Activated gamma-delta T cell treated with Interleukin-2 at 50 U/mL for 16 hours (primary cell): ENCODE results near the gene AHNAK2.
"Not testable (repeated sequence)": the region's sequence is repeated elsewhere in the genome, so short reads cannot be mapped to it uniquely, and the experiment has no call there.

Experiments
- DNase-seq: peaks from one replicate; pipeline ENCODE4 v3.0.0-alpha.2; 2020

AHNAK2 gene

DNA sequence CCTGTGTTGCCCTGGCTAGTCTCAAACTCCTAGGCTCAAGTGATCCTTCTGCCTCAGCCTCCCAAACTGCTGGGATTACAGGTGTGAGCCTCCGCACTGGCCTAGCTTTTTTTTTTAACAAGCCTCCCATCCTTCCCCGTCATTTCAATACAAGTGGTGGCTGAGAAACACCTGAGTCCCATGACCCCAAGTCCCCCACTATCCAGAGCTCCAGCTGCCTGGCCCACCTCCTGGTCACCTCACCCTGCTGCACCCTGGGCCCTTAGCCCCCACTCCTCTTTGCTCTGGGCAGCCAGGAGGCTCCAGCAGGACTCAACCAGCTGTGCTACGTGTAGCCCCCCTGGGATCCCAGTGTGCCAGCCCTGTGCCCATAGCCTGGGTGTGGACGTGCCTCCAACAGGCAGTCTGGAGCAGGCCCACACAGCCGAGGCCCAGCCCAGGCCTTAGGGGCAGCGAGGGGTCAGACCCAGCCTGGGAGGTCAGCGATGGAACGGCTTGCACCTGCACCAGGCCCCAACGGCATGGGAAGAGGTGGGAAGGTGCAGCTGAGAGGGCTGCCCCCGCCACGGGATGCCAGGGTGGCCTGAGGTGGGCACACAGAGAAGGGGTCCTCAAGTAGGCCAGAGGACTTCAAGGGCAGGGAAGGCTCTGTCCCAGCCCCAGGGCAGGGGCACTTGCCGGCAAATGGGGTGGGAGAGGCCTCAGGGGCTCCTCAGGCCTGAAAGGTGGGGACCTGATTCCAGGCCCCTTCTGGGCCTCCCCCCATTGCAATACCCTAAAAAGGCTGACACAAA is 6.5 kb downstream of the AHNAK2 start:
- DNase-seq = no peak

GRCh38 chr14:104970231-104971068 is 7.7 kb downstream of the AHNAK2 start:
- no peak for DNase-seq

GRCh38 chr14:104969741-104970230 is 8.4 kb downstream of the AHNAK2 start:
- DNase-seq = no peak

DNA sequence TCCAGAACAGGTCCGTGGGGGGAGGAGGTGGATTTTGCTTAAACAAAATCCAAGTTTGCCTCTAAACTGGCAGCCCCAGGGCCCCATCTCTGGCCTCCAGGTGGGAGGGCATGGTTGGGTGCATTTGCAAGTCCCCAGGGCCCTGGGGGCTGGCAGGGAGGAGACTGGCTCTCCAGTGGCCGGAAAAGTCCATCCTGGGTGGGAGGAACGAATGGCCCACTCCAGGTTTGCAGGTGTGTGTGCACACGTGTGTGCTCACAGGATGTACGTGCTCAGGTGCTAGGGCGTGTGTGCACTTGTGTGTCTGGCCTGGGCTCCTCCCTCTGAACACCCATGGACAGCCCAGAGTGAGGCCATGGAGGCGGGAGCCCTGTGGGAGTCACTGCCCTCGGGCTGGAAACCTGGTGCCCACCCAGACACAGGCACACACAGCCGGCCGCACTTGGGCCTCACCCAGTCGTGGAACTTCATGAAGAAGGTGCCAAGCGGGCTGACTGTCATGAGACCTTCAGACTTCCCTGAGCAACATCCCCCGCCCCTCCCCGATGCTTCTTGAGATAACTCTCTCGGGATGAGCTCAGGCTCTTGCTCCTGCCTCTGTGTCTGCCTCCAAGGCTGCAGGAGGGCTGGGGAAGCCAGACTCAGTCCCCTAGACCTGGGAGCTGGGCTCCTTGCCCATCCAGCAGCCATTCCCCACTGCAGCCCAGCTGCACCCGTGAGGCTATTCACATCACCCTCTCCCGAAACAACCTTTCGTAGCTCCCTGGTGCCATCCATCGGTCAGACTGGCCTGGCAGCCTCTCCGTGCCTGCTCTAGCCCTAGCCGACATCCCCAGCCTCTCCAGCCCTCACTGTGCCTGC is 9.4 kb downstream of the AHNAK2 start:
- no peak for DNase-seq

GRCh38 chr14:104968153-104968527 is 10.0 kb downstream of the AHNAK2 start:
- no peak for DNase-seq

- no peak for DNase-seq
These were observed 10.6 kb downstream of the AHNAK2 start for GRCh38 chr14:104967386-104968152.

DNA sequence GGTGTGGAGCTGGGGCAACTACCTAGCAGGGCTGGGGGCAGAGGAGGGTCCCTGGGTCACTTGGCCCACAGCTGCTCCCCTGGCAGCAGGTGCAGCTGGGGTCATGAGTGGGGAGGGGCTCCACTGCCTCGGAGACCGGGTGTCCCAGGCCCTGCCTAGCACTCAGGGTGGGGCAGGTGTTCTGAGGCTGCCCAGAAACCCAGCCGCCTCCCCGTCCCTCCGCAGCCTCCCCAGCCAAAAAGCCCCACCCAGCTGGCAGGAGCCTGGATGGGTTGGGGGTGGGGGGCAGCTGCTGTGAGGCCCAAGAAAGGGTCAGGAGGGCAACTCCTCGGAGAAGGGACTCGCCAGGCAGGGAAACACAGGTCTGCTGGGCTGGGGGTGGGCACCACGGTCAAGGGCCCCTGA is 11.2 kb downstream of the AHNAK2 start:
- no peak for DNase-seq

GRCh38 chr14:104966261-104966865 is 11.8 kb downstream of the AHNAK2 start:
- no peak for DNase-seq

DNA sequence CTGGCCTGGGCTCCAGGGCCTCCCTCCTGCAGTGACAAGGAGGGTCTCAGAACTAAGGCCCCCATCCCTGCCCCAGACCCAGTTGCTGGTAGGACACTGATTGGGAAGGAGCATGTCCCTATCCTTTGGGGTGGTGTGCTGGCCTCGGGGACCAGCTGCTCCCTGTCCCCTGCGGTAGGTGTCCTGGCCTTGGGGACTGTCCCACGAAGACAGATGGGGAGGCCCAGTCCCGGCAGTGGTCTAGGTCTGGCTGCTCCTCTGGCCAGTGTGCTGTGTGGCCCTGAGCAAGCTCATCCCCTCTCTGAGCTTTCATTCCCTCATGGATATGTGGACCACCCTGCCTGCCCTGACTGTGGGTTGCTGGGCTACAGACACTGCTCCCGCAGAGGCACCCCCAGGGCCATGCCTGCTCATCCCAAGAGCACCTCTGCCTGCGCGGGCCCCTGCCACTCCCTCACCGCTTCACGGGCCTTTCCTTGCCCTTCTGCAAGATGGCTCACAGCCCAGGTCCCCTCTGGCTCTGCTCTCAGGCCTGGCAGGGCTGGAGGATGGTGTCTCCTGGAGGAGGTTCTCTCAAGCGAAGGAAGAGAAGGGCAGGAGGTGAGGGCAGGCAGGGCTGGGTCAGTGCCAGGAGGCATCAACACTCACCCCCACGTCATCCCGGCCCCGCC is 12.5 kb downstream of the AHNAK2 start:
- DNase-seq = no peak

GRCh38 chr14:104964546-104964945 is 13.6 kb downstream of the AHNAK2 start:
- DNase-seq = no peak

DNA sequence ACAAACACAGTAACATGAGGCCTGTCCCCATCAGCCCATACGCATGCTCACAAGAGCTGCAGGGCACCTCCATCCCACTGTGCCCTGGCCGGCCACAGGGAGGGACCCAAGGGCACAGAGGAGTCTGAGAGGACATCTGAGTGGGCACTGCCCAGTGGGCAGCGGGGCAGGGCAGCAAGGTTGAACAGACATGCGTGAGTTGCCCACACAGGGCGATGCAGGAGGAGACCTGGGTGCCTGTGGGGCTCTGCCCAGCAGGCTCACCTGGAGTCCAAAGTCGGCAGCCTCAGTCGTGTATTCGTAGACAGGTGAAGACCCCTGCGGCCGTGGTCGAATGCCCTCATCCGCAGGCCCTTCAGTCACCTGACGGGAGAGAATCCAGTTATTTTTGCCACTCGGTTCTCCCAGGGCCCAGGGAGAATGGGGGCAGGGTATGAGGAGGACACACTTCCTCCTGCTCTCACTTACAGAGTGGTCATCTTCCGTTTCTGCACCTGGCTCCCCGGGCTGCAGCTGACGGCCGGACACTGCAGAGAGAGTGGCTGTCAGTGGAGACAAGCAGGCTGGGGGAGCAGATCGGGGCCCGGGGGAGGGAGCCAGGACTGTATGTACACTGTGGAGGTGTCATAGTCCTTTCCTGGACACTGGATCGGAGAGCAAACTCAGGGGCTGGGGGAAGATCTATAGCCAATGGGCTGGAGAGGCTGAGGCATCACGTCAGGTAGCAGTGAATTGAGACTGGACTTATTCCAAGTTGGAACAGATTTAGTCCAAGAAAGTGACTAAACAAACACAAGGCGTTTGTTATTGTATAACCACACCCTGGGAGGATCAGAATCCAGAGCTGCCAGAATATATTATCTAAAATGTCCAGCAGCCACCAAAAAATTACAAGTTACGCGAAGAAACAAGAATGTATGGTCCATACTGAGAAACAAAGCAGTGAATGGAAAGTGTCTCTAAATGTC is 20.7 kb downstream of the AHNAK2 start:
- no peak for DNase-seq

- DNase-seq = no peak
These were observed 21.8 kb downstream of the AHNAK2 start for GRCh38 chr14:104956290-104956890.

DNA sequence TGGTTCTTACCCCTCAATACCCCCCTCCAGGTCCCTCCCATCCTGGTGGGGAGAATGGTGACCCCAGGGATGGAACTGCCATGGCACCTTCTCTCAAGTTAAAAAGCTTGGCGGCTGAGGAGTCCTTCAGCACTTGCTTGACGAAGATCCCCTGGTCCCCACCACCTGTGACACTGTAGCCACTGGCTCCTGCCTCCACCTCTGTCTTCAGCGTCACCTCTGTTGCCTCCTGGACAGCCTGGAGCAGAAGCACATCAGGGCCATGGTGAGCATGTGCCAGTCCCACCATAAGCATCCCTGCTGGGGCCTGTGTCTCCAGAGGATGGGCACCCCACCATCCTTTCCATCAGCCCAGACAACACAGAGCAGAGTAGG is 22.8 kb downstream of the AHNAK2 start:
- DNase-seq = no peak

DNA sequence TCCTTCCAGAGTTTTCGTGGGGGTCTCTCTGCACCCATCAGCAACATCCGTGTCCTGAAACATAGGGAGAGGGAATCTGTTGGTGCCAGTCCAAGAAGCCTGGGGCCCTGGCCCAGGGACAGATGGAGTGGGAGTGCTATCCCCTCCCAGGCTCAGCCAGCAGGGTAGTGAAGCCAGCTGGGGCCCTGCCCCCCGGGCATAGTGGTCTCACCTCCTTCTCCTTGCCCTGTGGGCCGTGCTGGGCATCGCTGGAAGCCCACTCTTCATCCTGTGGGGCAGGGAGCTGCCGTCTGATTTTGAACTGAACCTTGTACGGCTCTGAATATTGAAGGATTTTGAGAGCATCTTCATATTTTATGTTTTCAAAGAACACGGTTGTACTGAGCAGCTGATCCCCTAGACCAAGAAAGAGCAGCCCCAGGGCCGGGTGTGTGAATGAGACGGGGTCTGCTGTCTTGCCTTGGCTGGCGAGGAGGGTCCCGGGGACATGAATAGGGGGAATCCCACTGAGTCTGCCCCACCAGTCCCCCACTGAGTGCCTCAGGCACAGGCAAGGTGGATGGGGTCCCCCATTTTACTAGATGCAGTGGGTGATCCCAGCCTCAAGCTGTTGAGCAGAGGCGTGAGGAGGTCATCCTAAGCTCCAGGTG is 23.3 kb downstream of the AHNAK2 start:
- DNase-seq = no peak

GRCh38 chr14:104953896-104954656 is 24.1 kb downstream of the AHNAK2 start:
- DNase-seq = no peak

DNA sequence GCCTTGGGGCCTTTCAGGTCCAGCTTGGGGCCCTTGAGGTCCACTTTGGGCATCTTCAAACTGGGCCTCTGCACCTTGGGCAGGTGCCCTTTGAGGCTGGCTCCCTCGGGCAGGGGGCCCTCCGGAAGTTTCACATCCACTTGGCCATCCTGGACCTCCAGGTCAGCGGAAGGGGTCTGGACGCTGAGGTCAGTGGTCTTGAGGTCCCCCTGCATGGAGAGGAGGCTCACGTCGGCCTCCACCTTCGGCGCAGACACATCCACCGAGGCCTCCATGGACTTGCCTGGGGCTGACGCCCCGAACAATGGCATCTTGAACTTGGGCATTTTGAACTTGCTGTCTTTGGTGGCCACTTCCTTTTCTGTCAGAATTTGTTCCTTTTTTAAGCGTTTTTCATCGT is 25.1 kb downstream of the AHNAK2 start:
- no peak for DNase-seq

GRCh38 chr14:104951863-104952657 is 26.1 kb downstream of the AHNAK2 start:
- not testable (repeated sequence) for DNase-seq
